HCT116 (cell line): Measurements from ENCODE around the gene BBC3. TPM values are rescaled to one million over a fixed set of nuclear protein-coding genes. Genes with fewer than 3 reads are reported as not detected.

Experiments used
- ATAC-seq: fragments of 200-7000 bp; cut with Tn5 transposase; 2 replicates; pipeline ENCODE4 v1.9.1; 2020; ENCODE audit warnings: mild to moderate bottlenecking, moderate library complexity
- BruUV-seq: library from RNA; stranded (reverse); fragments of 400-500 nt; replicated peaks from 2 replicates; lab custom pipeline; 2021; lab: Mats Ljungman, UMichigan
- CTCF ChIA-PET: fragments of 300-600 bp; sonication (Branson Sonifier 250); formaldehyde crosslinking; loops from one replicate; lab custom pipeline; 2021; ENCODE audit warnings: antibody characterized with exemption; lab: Charles Lee
- POLR2A ChIA-PET: fragments of 300-600, 350-600 bp; sonication (Branson Sonifier 250); formaldehyde crosslinking; loops from one replicate; lab custom pipeline; 2021; ENCODE audit warnings: antibody characterized with exemption; lab: Charles Lee
- RAD21 ChIA-PET, 2 experiments: fragments of 300-600 bp; sonication (Branson Sonifier 250); formaldehyde crosslinking; loops; one replicate each; lab custom pipeline; 2023; ENCODE audit warnings: low total read pairs in 2 of 2; ENCODE audit not compliant: uncharacterized antibody in 2 of 2, unreplicated experiment in 2 of 2, low non-redundant PET in 1 of 2; lab: Charles Lee
- DNase-seq: peaks from one replicate; pipeline ENCODE4 v3.0.0-alpha.2; 2010; ENCODE audit warnings: low read depth, low spot score
- H2AFZ ChIP-seq: fragments of 200-600 bp; shearing (Covaris generic), sonication (generic); 2 replicates; pipeline ENCODE4 v1.6.1; 2017; ENCODE audit warnings: low read depth, mixed run types, mixed read lengths, antibody characterized with exemption, low read length; ENCODE audit not compliant: poor library complexity, severe bottlenecking
- H3K27ac ChIP-seq: 2 replicates; pipeline ENCODE4 v1.5.1; 2012; ENCODE audit warnings: low read depth, low read length
- H3K27me3 ChIP-seq: fragments of 200-600 bp; sonication (generic); 2 replicates; pipeline ENCODE4 v1.6.1; 2016; ENCODE audit warnings: mixed run types, low read length, mixed read lengths; ENCODE audit not compliant: insufficient read depth
- H3K36me3 ChIP-seq, 2 experiments: fragments of 200-500 bp in 1 of 2; fragments of 200-600 bp in 1 of 2; sonication (Bioruptor generic) in 1 of 2; sonication (generic) in 1 of 2; 2 replicates each; pipeline versions ENCODE4 v1.5.1 to v1.6.1; 2014 to 2016; ENCODE audit warnings: low read length in 2 of 2, inconsistent platforms in 1 of 2, mixed read lengths in 1 of 2, mixed run types in 1 of 2; ENCODE audit not compliant: insufficient read depth in 2 of 2, control insufficient read depth in 1 of 2
- H3K4me1 ChIP-seq, 2 experiments: fragments of 200-600 bp in 1 of 2; sonication (generic) in 1 of 2; 2 replicates each; pipeline versions ENCODE4 v1.5.1 to v1.6.1; 2012 to 2017; ENCODE audit warnings: low read length in 2 of 2, inconsistent platforms in 1 of 2, mild to moderate bottlenecking in 1 of 2, mixed read lengths in 1 of 2, mixed run types in 1 of 2, moderate library complexity in 1 of 2; ENCODE audit not compliant: insufficient read depth in 2 of 2, control insufficient read depth in 1 of 2
- H3K4me2 ChIP-seq: fragments of 200-600 bp; sonication (generic); 2 replicates; pipeline ENCODE4 v1.6.1; 2017; ENCODE audit warnings: mixed run types, low read length, mixed read lengths
- H3K4me3 ChIP-seq, 2 experiments: fragments of 200-600 bp in 1 of 2; sonication (generic) in 1 of 2; replicated peaks in 1 of 2; 2 replicates each; pipeline ENCODE4 v1.5.1; 2011 to 2016; ENCODE audit warnings: low read length in 2 of 2, control low read depth in 1 of 2, low read depth in 1 of 2, mild to moderate bottlenecking in 1 of 2, mixed read lengths in 1 of 2, mixed run types in 1 of 2
- H3K79me2 ChIP-seq: fragments of 200-600 bp; sonication (generic); 2 replicates; pipeline ENCODE4 v1.6.1; 2017; ENCODE audit warnings: mild to moderate bottlenecking, mixed run types, low read length, moderate library complexity, mixed read lengths; ENCODE audit not compliant: insufficient read depth
- H3K9ac ChIP-seq: fragments of 200-600 bp; sonication (generic); 2 replicates; pipeline ENCODE4 v1.6.1; 2016; ENCODE audit warnings: low read length, mixed read lengths
- H3K9me2 ChIP-seq: fragments of 200-600 bp; sonication (generic), shearing (Covaris generic); 2 replicates; pipeline ENCODE4 v1.6.1; 2017; ENCODE audit warnings: mixed run types, mild to moderate bottlenecking, moderate library complexity; ENCODE audit not compliant: insufficient read depth
- H3K9me3 ChIP-seq, 2 experiments: fragments of 200-500 bp in 1 of 2; fragments of 200-600 bp in 1 of 2; sonication (Bioruptor generic) in 1 of 2; sonication (generic) in 1 of 2; 2 replicates each; pipeline ENCODE4 v1.6.1; 2014 to 2017; ENCODE audit warnings: low read length in 2 of 2, mixed read lengths in 2 of 2, inconsistent platforms in 1 of 2, low read depth in 1 of 2, mild to moderate bottlenecking in 1 of 2, mixed run types in 1 of 2, moderate library complexity in 1 of 2; ENCODE audit not compliant: control insufficient read depth in 1 of 2, insufficient read depth in 1 of 2
- H4K20me1 ChIP-seq: fragments of 200-600 bp; sonication (generic), shearing (Covaris generic); 2 replicates; pipeline ENCODE4 v1.6.1; 2017; ENCODE audit warnings: mixed run types, mild to moderate bottlenecking, moderate library complexity; ENCODE audit not compliant: insufficient read depth
- CBX3 ChIP-seq: IDR thresholded peaks from 2 replicates; pipeline ENCODE4 v1.6.1; 2012; ENCODE audit warnings: low read depth
- EGR1 ChIP-seq: IDR thresholded peaks from 2 replicates; pipeline ENCODE4 v1.6.1; 2012; ENCODE audit warnings: low read depth
- ELF1 ChIP-seq: IDR thresholded peaks from 2 replicates; pipeline ENCODE4 v1.6.1; 2012; ENCODE audit warnings: low read depth, borderline replicate concordance
- EZH2 ChIP-seq: fragments of 200-600 bp; sonication (generic); IDR thresholded peaks from 2 replicates; pipeline ENCODE4 v1.6.1; 2017; ENCODE audit warnings: antibody characterized with exemption, mixed run types
- FOSL1 ChIP-seq: IDR thresholded peaks from 2 replicates; pipeline ENCODE4 v1.6.1; 2012; ENCODE audit warnings: low read depth
- JUND ChIP-seq: IDR thresholded peaks from 2 replicates; pipeline ENCODE4 v1.6.1; 2012
- POLR2A ChIP-seq: IDR thresholded peaks from 2 replicates; pipeline ENCODE4 v1.7.0; 2011; ENCODE audit warnings: borderline replicate concordance; ENCODE audit not compliant: insufficient read depth, insufficient read length; ENCODE audit errors: extremely low read depth
- POLR2AphosphoS5 ChIP-seq: IDR thresholded peaks from 2 replicates; pipeline ENCODE4 v1.6.1; 2011; ENCODE audit warnings: mild to moderate bottlenecking, low read depth, low read length, moderate library complexity
- RAD21 ChIP-seq: IDR thresholded peaks from 2 replicates; pipeline ENCODE4 v1.6.1; 2012; ENCODE audit warnings: low read depth, mild to moderate bottlenecking
- SRF ChIP-seq: IDR thresholded peaks from 2 replicates; pipeline ENCODE4 v1.6.1; 2012; ENCODE audit warnings: low read depth
- TCF7L2 ChIP-seq: IDR thresholded peaks from 2 replicates; pipeline ENCODE4 v1.7.0; 2011; ENCODE audit warnings: borderline replicate concordance, inconsistent platforms; ENCODE audit not compliant: insufficient read depth, insufficient read length; ENCODE audit errors: extremely low read depth
- YY1 ChIP-seq: IDR thresholded peaks from 2 replicates; pipeline ENCODE4 v1.6.1; 2011; ENCODE audit warnings: low read length, low read depth, moderate library complexity, mild to moderate bottlenecking; ENCODE audit not compliant: insufficient replicate concordance; ENCODE audit errors: extremely low read depth
- ZFX ChIP-seq: fragments of 450-650 bp; IDR thresholded peaks from 2 replicates; pipeline ENCODE4 v1.6.1; 2017
- ZNF274 ChIP-seq: fragments of 200-500 bp; sonication (Bioruptor generic); IDR thresholded peaks from 2 replicates; pipeline ENCODE4 v1.6.1; 2014; ENCODE audit warnings: mild to moderate bottlenecking, low read depth, low read length, inconsistent platforms
- intact Hi-C: fragments of 100-400 bp; cut with micrococcal nuclease; formaldehyde crosslinking; loops from 2 replicates; pipeline ENCODE4 v1.10.0; 2022
- total RNA-seq: library from RNA; stranded (reverse); gene quantifications from one replicate; pipeline ENCODE4 v1.2.1, GENCODE V29; 2021; ENCODE audit not compliant: unreplicated experiment
- TF ChIP-seq, protein P1 (sequence below): IDR thresholded peaks from 2 replicates; pipeline ENCODE4 v1.6.1; 2012
- TF ChIP-seq, protein P2 (sequence below): IDR thresholded peaks from 2 replicates; pipeline ENCODE4 v1.6.1; 2012
- TF ChIP-seq, protein P3 (sequence below): IDR thresholded peaks from 2 replicates; pipeline ENCODE4 v1.6.1; 2012; ENCODE audit warnings: low read depth
- TF ChIP-seq, protein P4 (sequence below): IDR thresholded peaks from 2 replicates; pipeline ENCODE4 v1.6.1; 2011; ENCODE audit warnings: mild to moderate bottlenecking, low read length, moderate library complexity; ENCODE audit not compliant: insufficient replicate concordance; ENCODE audit errors: extremely low read depth

Gene BBC3
- total RNA-seq, 1 experiment from 2014 or later: 45.0 TPM

DNA sequence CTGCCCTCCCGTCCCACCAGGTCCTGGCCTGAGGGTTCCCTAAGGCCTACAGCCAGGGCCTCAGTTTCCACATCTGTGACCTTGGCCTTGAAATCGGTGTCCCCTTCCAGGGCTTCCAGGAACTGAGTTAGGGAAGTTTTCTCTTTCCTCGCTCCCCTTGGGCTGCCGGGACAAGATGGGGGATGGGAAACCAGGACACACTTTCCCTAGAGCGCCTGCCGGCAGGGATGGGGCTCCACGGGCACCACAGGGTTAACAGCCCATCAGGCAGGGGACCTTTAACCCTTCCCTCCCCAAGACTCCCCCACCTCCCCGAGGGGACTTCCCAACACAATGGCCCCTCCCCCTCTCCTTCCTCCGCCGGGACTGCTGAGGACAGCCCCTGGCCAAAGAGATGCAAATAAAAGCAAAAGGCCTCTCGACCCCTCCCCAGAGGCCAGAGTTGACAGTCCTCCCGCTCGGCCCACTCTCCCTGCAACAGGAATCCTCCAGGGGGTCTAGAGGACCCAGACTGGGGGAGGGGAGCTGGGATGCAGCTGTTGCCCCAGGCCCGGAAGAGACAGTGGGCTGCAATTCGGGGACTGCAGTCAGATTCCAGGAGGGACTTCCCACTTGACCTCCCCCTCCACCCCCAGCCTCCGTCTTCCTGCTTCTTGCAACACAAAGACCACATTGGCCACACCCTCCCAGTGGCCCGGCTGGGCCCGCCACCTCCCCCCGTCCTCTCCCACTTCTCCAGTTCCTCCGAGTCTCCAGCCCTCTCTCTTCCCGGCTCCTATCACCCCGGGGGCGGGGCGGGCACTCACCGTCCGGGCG lies 3.4 kb downstream of the BBC3 start:
- no peaks in the 10 kb centered on the region for H3K9me2 ChIP-seq
- peak overlapping the region; percentile 76 to 78 for H3K4me3 ChIP-seq
- H4K20me1 ChIP-seq: no peaks in the 10 kb centered on the region
- no peaks in the 10 kb centered on the region for H3K36me3 ChIP-seq
- intact Hi-C loops: no loop called here
- ChIA-PET RAD21 (no interaction called here), CTCF (interaction anchor here (2.6 to 2.7 kb wide), 2 partner anchors 17 kb away, joined by 16 read pairs; no protein-coding TSS in a partner anchor), POLR2A (interaction anchor here (0.8 to 3.5 kb wide), 7 partner anchors 13 to 114 kb away, joined by 3 to 39 read pairs (median 8); partner anchors contain the start of gene ZC3H4)
- peak; percentile 39 for ATAC-seq
- H3K79me2 ChIP-seq: peaks cover 22% of the 10 kb centered on the region
- H3K9ac ChIP-seq: peak overlapping the region; percentile 87
- H2AFZ ChIP-seq: no peak overlapping the region
- peak; percentile 87 for DNase-seq
- no TSS peak for BruUV-seq
- peaks cover 27 to 66% of the 10 kb centered on the region in 2 experiments for H3K4me1 ChIP-seq
- H3K27ac ChIP-seq: peak overlapping the region; percentile 97
- H3K27me3 ChIP-seq: no peaks in the 10 kb centered on the region
- H3K4me2 ChIP-seq: peak overlapping the region; percentile 100
- no peaks in the 10 kb centered on the region for H3K9me3 ChIP-seq
- no peak for TF ChIP-seq FOSL1
- no peak for TF ChIP-seq RAD21
- TF ChIP-seq, protein P1, sequence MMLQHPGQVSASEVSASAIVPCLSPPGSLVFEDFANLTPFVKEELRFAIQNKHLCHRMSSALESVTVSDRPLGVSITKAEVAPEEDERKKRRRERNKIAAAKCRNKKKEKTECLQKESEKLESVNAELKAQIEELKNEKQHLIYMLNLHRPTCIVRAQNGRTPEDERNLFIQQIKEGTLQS: no peak
- TF ChIP-seq, protein P2, sequence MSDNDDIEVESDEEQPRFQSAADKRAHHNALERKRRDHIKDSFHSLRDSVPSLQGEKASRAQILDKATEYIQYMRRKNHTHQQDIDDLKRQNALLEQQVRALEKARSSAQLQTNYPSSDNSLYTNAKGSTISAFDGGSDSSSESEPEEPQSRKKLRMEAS: peak; percentile 2; the same call in 1 of the 2 replicates
- TF ChIP-seq SRF: no peak
- TF ChIP-seq JUND: 0 out of 2 replicates have a peak, but pooled peaks have one; percentile 14
- no peak for TF ChIP-seq TCF7L2
- no peak for TF ChIP-seq EZH2
- peak; percentile 14 for TF ChIP-seq POLR2A
- TF ChIP-seq EGR1: peak; percentile 65; the same call in 1 of the 2 replicates
- TF ChIP-seq, protein P3, sequence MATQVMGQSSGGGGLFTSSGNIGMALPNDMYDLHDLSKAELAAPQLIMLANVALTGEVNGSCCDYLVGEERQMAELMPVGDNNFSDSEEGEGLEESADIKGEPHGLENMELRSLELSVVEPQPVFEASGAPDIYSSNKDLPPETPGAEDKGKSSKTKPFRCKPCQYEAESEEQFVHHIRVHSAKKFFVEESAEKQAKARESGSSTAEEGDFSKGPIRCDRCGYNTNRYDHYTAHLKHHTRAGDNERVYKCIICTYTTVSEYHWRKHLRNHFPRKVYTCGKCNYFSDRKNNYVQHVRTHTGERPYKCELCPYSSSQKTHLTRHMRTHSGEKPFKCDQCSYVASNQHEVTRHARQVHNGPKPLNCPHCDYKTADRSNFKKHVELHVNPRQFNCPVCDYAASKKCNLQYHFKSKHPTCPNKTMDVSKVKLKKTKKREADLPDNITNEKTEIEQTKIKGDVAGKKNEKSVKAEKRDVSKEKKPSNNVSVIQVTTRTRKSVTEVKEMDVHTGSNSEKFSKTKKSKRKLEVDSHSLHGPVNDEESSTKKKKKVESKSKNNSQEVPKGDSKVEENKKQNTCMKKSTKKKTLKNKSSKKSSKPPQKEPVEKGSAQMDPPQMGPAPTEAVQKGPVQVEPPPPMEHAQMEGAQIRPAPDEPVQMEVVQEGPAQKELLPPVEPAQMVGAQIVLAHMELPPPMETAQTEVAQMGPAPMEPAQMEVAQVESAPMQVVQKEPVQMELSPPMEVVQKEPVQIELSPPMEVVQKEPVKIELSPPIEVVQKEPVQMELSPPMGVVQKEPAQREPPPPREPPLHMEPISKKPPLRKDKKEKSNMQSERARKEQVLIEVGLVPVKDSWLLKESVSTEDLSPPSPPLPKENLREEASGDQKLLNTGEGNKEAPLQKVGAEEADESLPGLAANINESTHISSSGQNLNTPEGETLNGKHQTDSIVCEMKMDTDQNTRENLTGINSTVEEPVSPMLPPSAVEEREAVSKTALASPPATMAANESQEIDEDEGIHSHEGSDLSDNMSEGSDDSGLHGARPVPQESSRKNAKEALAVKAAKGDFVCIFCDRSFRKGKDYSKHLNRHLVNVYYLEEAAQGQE: no peak
- TF ChIP-seq POLR2AphosphoS5: peak; percentile 71
- TF ChIP-seq, protein P4, sequence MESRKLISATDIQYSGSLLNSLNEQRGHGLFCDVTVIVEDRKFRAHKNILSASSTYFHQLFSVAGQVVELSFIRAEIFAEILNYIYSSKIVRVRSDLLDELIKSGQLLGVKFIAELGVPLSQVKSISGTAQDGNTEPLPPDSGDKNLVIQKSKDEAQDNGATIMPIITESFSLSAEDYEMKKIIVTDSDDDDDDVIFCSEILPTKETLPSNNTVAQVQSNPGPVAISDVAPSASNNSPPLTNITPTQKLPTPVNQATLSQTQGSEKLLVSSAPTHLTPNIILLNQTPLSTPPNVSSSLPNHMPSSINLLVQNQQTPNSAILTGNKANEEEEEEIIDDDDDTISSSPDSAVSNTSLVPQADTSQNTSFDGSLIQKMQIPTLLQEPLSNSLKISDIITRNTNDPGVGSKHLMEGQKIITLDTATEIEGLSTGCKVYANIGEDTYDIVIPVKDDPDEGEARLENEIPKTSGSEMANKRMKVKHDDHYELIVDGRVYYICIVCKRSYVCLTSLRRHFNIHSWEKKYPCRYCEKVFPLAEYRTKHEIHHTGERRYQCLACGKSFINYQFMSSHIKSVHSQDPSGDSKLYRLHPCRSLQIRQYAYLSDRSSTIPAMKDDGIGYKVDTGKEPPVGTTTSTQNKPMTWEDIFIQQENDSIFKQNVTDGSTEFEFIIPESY: no peak
- no peak for TF ChIP-seq ELF1
- peak; percentile 23 for TF ChIP-seq YY1
- TF ChIP-seq ZFX: peak; percentile 3; the same call in 1 of the 2 replicates
- no peak for TF ChIP-seq CBX3
- TF ChIP-seq ZNF274: no peak
